ENCODE results near the gene SLIT3. TPM values are rescaled to one million over a fixed set of nuclear protein-coding genes. Genes with fewer than 3 reads are reported as not detected.

The SLIT3 gene
- total RNA-seq, 6 experiments from 2014 or later = 0.31 to 1.2 (median 0.65) TPM

GRCh38 chr5:168669156-168669555 lies 631.8 kb downstream of the SLIT3 start:
- 78% methylated on average over 1 of the region's 4 CpGs for WGBS (ENCODE audit: insufficient coverage, low coverage, low lambda C conversion rate, missing lambda C conversion rate)
- intact Hi-C loops (cut with DNase I) = no loop called here
- no peaks in the 10 kb centered on the region for H3K36me3 ChIP-seq
- no peak overlapping the region for H3K4me3 ChIP-seq
- ATAC-seq (no peak), DNase-seq (no peak)
- H3K9me3 ChIP-seq = no peaks in the 10 kb centered on the region
- H3K4me1 ChIP-seq = no peaks in the 10 kb centered on the region
- no peak for TF ChIP-seq CTCF (IDR thresholded peaks at IDR 0.05)
- H3K27me3 ChIP-seq = no peaks in the 10 kb centered on the region
- no peak overlapping the region for H3K27ac ChIP-seq

GRCh38 chr5:168668078-168668477 lies 632.9 kb downstream of the SLIT3 start:
- no peaks in the 10 kb centered on the region for H3K4me1 ChIP-seq
- H3K4me3 ChIP-seq = no peak overlapping the region
- intact Hi-C loops (cut with DNase I) = no loop called here
- 100% methylated on average over 1 of the region's 1 CpG for WGBS (ENCODE audit: insufficient coverage, low coverage, low lambda C conversion rate, missing lambda C conversion rate)
- H3K27me3 ChIP-seq = no peaks in the 10 kb centered on the region
- TF ChIP-seq POLR2A (IDR thresholded peaks at IDR 0.05) (no peak), CTCF (IDR thresholded peaks at IDR 0.05) (no peak)
- no peak for ATAC-seq
- no peaks in the 10 kb centered on the region for H3K9me3 ChIP-seq
- DNase-seq = no peak
- no peaks in the 10 kb centered on the region for H3K36me3 ChIP-seq
- no peak overlapping the region for H3K27ac ChIP-seq

GRCh38 chr5:168667301-168667840 lies 633.6 kb downstream of the SLIT3 start:
- DNase-seq (no peak), ATAC-seq (no peak)
- WGBS (ENCODE audit: insufficient coverage, low coverage, low lambda C conversion rate, missing lambda C conversion rate) = 73% methylated on average over 4 of the region's 4 CpGs
- H3K36me3 ChIP-seq = no peaks in the 10 kb centered on the region
- TF ChIP-seq CTCF (IDR thresholded peaks at IDR 0.05) (no peak), POLR2A (IDR thresholded peaks at IDR 0.05) (no peak)
- H3K4me3 ChIP-seq = no peak overlapping the region
- no peaks in the 10 kb centered on the region for H3K9me3 ChIP-seq
- H3K27me3 ChIP-seq = no peaks in the 10 kb centered on the region
- intact Hi-C loops (cut with DNase I) = no loop called here
- H3K27ac ChIP-seq = no peak overlapping the region
- no peaks in the 10 kb centered on the region for H3K4me1 ChIP-seq

- ATAC-seq (no peak), DNase-seq (no peak)
- Histone ChIP-seq H3K4me3 (no peak overlapping the region), H3K27ac (no peak overlapping the region), H3K9me3 (no peaks in the 10 kb centered on the region), H3K4me1 (no peaks in the 10 kb centered on the region), H3K27me3 (no peaks in the 10 kb centered on the region), H3K36me3 (no peaks in the 10 kb centered on the region)
- WGBS (ENCODE audit: insufficient coverage, low coverage, low lambda C conversion rate, missing lambda C conversion rate) = 88% methylated on average over 13 of the region's 17 CpGs
- no peak for TF ChIP-seq CTCF (IDR thresholded peaks at IDR 0.05)
- intact Hi-C loops (cut with DNase I) = no loop called here
Observed at GRCh38 chr5:168666356-168666755, 634.6 kb downstream of the SLIT3 start.

Data from right lobe of liver (tissue), 6 donors.